ENCODE measurements around the gene PTP4A2. TPM values are rescaled to one million over a fixed set of nuclear protein-coding genes. Genes with fewer than 3 reads are reported as not detected.

The PTP4A2 gene
- 388 and 393 TPM in 2 replicates for total RNA-seq (2014; rRNA removed; shearing (Covaris generic))

- peak; percentile 98 for DNase-seq (ENCODE audit: low read depth)
Observed at GRCh38 chr1:31938184-31938975, at the start of gene PTP4A2. Gene PTP4A2 (minus strand): TSS chr1:31938368. CDS start chr1:31919065, 19,303 bp downstream.

- DNase-seq (ENCODE audit: low read depth), result peak; percentile 59
Observed at GRCh38 chr1:31987135-31987619, 49.0 kb upstream of the PTP4A2 start.

GRCh38 chr1:31985430-31985829, 47.3 kb upstream of the PTP4A2 start:
- DNase-seq (ENCODE audit: low read depth), result peak; percentile 12

GRCh38 chr1:31984419-31985347, 46.5 kb upstream of the PTP4A2 start:
- peak; percentile 58 for DNase-seq (ENCODE audit: low read depth)

GRCh38 chr1:31981972-31982371, 43.8 kb upstream of the PTP4A2 start:
- DNase-seq (ENCODE audit: low read depth), result peak; percentile 53

- DNase-seq (ENCODE audit: low read depth), result no peak
Observed at GRCh38 chr1:31981456-31981839, 43.3 kb upstream of the PTP4A2 start.

- no peak for DNase-seq (ENCODE audit: low read depth)
Observed at GRCh38 chr1:31980835-31981455, 42.8 kb upstream of the PTP4A2 start.

- no peak for DNase-seq (ENCODE audit: low read depth)
Observed at GRCh38 chr1:31978843-31979400, 40.8 kb upstream of the PTP4A2 start.

- DNase-seq (ENCODE audit: low read depth), result peak; percentile 29
Observed at GRCh38 chr1:31977385-31978131, 39.4 kb upstream of the PTP4A2 start.

- peak; percentile 56 for DNase-seq (ENCODE audit: low read depth)
Observed at GRCh38 chr1:31976401-31976800, 38.2 kb upstream of the PTP4A2 start.

- no peak for DNase-seq (ENCODE audit: low read depth)
Observed at GRCh38 chr1:31970873-31971272, 32.7 kb upstream of the PTP4A2 start.

- DNase-seq (ENCODE audit: low read depth), result no peak
Observed at GRCh38 chr1:31961536-31961935, 23.4 kb upstream of the PTP4A2 start.

GRCh38 chr1:31959521-31960340, 21.6 kb upstream of the PTP4A2 start:
- no peak for DNase-seq (ENCODE audit: low read depth)

- peak; percentile 42 for DNase-seq (ENCODE audit: low read depth)
Observed at GRCh38 chr1:31957701-31958674, 19.8 kb upstream of the PTP4A2 start.

GRCh38 chr1:31955917-31956736, 18.0 kb upstream of the PTP4A2 start:
- DNase-seq (ENCODE audit: low read depth), result peak; percentile 98

- peak; percentile 97 for DNase-seq (ENCODE audit: low read depth)
Observed at GRCh38 chr1:31954607-31955283, 16.6 kb upstream of the PTP4A2 start.

- DNase-seq (ENCODE audit: low read depth), result no peak
Observed at GRCh38 chr1:31952825-31953220, 14.7 kb upstream of the PTP4A2 start.

Data from Daoy (cell line).